Uterus (tissue), 4 donors: ENCODE data around the gene ZC3HAV1L. TPM values are rescaled to one million over a fixed set of nuclear protein-coding genes. Genes with fewer than 3 reads are reported as not detected.
"Not testable (repeated sequence)": the region's sequence is repeated elsewhere in the genome, so short reads cannot be mapped to it uniquely, and the experiment has no call there.

Experiments used
- DNase-seq, 2 donors: peaks; one replicate each; pipeline ENCODE4 v3.0.0-alpha.2; 2019 to 2020
- H3K27ac ChIP-seq, 2 donors: fragments of 200-600 bp; sonication (generic); 1 replicate in 1 of 2; 2 replicates in 1 of 2; pipeline ENCODE4 v1.5.1; 2016 to 2018
- H3K27me3 ChIP-seq, 2 donors: fragments of 200-600 bp; sonication (generic); one replicate each; pipeline ENCODE4 v1.5.1; 2018 to 2019; ENCODE audit warnings: control low read depth in 1 of 2
- H3K36me3 ChIP-seq, 2 donors: fragments of 200-600 bp; sonication (generic); one replicate each; pipeline ENCODE4 v1.5.1; 2019; ENCODE audit warnings: control low read depth in 1 of 2
- H3K4me1 ChIP-seq, 2 donors: fragments of 200-600 bp; sonication (generic); one replicate each; pipeline ENCODE4 v1.5.1; 2018 to 2019; ENCODE audit warnings: control low read depth in 1 of 2
- H3K4me3 ChIP-seq, 2 donors: fragments of 200-600 bp; sonication (generic); 1 replicate in 1 of 2; 2 replicates in 1 of 2; pipeline ENCODE4 v1.5.1; 2018 to 2019; ENCODE audit warnings: mild to moderate bottlenecking in 1 of 2
- H3K9me3 ChIP-seq, 2 donors: fragments of 200-600 bp; sonication (generic); one replicate each; pipeline ENCODE4 v1.5.1; 2019; ENCODE audit warnings: control low read depth in 1 of 2
- POLR2A ChIP-seq, 2 donors: fragments of 450-650 bp; IDR thresholded peaks; one replicate each; pipeline ENCODE4 v1.6.1; 2016; ENCODE audit warnings: antibody characterized with exemption in 2 of 2, mild to moderate bottlenecking in 1 of 2, moderate library complexity in 1 of 2
- intact Hi-C: fragments of 100-400 bp; cut with DNase I; formaldehyde crosslinking; loops from one replicate; pipeline ENCODE4 v1.15.1; 2023; ENCODE audit warnings: low total_unique reads
- total RNA-seq, 4 donors: library from RNA; depleted of rRNA in 3 of 4; stranded (reverse); fragments of >200 nt in 3 of 4; gene quantifications; one replicate each; pipeline versions ENCODE4 v1.1.0 to v1.2.4, GENCODE V29; 2014 to 2023
- TF ChIP-seq, protein P1 (sequence below), 4 experiments: fragments of 200-600 bp in 2 of 4; fragments of 450-650 bp in 2 of 4; sonication (generic) in 2 of 4; IDR thresholded peaks; one replicate each; pipeline ENCODE4 v1.5.1; 2016 to 2019; ENCODE audit warnings: antibody characterized with exemption in 4 of 4, mild to moderate bottlenecking in 2 of 4, moderate library complexity in 1 of 4
- donor health status: DM: yes; HTN: yes; CAD: no.

The ZC3HAV1L gene
- total RNA-seq, 4 donors from 2014 or later: 10.0 to 73.0 (median 31.9) TPM

DNA sequence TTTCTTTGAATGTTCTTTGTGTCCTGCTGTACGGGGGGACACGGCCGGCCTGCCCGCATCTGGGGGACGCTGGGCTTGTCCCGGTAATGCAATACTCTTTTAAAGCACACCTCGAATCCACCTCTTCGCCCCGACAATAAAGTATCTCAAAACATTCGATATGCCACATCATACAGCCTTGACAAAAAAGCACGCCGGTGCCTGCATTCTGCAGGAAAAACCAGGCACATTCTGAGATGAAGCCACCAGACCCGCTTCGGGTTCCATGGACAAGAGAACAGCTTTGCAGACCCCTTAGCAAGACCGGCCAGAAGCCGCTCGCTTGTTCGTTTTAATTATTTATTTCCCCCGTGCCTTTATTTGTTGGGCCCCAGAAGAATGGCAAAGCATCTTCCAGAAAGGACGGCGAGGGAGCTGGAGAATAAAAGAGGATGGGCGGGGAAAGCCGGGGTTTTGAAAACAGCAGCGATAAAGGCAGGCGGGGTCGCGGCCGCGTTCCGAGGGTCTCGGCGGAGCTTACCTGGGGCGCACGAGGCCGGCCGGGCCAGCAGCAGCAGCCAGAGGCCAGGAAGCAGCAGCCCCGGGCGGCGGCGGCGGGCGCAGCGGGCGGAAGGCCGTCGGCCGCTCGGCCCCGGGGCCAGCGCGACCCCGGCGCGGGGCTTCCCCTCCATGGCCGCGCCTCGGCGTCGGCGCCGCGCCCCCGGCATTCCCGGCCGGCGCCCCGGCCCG, 55.1 kb downstream of the ZC3HAV1L start:
- peak overlapping the region; percentile 45 to 47 for H3K27ac ChIP-seq
- TF ChIP-seq, protein P1, sequence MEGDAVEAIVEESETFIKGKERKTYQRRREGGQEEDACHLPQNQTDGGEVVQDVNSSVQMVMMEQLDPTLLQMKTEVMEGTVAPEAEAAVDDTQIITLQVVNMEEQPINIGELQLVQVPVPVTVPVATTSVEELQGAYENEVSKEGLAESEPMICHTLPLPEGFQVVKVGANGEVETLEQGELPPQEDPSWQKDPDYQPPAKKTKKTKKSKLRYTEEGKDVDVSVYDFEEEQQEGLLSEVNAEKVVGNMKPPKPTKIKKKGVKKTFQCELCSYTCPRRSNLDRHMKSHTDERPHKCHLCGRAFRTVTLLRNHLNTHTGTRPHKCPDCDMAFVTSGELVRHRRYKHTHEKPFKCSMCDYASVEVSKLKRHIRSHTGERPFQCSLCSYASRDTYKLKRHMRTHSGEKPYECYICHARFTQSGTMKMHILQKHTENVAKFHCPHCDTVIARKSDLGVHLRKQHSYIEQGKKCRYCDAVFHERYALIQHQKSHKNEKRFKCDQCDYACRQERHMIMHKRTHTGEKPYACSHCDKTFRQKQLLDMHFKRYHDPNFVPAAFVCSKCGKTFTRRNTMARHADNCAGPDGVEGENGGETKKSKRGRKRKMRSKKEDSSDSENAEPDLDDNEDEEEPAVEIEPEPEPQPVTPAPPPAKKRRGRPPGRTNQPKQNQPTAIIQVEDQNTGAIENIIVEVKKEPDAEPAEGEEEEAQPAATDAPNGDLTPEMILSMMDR (IDR thresholded peaks at IDR 0.05): no peak
- no peak for TF ChIP-seq POLR2A (IDR thresholded peaks at IDR 0.05)
- intact Hi-C loops: no loop called here
- no peaks in the 10 kb centered on the region for H3K36me3 ChIP-seq
- peak overlapping the region; percentile 54 to 62 for H3K4me3 ChIP-seq
- H3K27me3 ChIP-seq: no peaks in the 10 kb centered on the region
- H3K9me3 ChIP-seq: no peaks in the 10 kb centered on the region
- H3K4me1 ChIP-seq: no peaks in the 10 kb centered on the region
- DNase-seq: no peak

DNA sequence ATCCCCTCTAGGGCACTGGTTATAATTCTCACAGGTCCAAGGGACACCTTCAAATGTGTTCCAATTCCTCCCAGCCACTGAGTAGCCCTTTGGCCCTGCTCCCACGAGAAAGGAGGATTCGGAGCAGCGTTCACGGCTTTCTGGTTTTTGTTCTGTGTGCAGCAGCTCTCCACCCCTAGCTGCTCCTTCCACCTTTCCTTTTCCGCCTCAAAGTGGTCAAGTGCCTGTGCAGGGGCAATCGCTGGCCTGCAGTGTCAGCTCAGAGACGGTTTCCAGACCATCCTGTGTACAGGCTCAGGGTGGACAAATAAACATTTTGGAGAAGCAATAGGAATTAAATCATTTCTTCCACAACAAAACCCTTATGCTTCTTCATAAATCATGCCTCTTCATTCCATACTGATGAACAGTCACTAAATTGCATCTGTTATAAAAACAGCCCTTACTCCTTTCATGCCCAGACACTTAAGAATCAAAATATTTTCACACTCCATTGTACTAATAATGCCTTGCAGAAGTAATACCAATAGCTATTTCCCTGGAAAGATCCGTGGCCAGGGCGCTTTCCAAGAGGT, 55.8 kb downstream of the ZC3HAV1L start:
- intact Hi-C loops: no loop called here
- Histone ChIP-seq H3K4me1 (no peaks in the 10 kb centered on the region), H3K27ac (peak overlapping the region in 1 of 2 donors; percentile 47), H3K9me3 (no peaks in the 10 kb centered on the region), H3K27me3 (no peaks in the 10 kb centered on the region), H3K36me3 (no peaks in the 10 kb centered on the region), H3K4me3 (peak overlapping the region; percentile 54 to 62)
- TF ChIP-seq, protein P1 (IDR thresholded peaks at IDR 0.05): no peak
- no peak for TF ChIP-seq POLR2A (IDR thresholded peaks at IDR 0.05)
- no peak for DNase-seq

DNA sequence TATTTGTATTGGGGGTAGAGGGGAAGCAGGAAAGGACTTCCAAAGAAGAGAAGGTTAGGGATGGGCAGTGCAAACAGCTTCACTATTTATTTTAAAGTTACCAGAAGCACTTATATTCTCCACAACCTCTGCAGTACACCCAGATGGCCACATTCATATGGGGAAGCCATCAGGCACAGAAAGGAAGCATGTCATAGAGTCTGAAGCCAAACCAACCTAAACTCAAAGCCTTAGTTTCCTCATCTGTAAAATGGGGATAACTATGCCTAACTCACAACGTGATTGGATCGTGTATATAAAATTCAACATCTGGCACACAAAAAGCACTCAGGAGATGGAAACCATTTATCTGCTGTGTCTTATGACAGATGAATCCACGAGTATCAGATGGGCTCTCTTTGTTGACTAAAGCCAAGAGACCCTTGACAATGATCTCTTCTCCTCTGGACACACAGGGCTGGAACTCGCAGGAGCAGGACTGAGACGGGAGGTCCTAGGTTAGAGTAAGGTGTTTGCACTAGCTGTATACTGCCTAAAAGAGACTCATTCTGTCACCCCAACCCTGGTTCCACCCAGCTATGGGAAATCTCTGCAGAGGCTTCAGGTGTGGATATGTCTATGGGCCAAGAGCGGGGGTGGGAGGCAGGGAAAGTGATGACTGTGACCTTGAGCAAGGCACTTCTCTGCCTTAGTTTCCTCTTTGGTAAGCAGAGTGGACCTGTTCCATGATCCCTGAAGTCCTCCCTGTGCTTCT, 56.4 kb downstream of the ZC3HAV1L start:
- Histone ChIP-seq H3K27me3 (no peaks in the 10 kb centered on the region), H3K4me1 (no peaks in the 10 kb centered on the region), H3K27ac (no peak overlapping the region), H3K9me3 (no peaks in the 10 kb centered on the region), H3K36me3 (no peaks in the 10 kb centered on the region), H3K4me3 (no peak overlapping the region)
- no peak for DNase-seq
- intact Hi-C loops: no loop called here
- TF ChIP-seq POLR2A (IDR thresholded peaks at IDR 0.05): no peak
- TF ChIP-seq, protein P1 (IDR thresholded peaks at IDR 0.05): no peak

DNA sequence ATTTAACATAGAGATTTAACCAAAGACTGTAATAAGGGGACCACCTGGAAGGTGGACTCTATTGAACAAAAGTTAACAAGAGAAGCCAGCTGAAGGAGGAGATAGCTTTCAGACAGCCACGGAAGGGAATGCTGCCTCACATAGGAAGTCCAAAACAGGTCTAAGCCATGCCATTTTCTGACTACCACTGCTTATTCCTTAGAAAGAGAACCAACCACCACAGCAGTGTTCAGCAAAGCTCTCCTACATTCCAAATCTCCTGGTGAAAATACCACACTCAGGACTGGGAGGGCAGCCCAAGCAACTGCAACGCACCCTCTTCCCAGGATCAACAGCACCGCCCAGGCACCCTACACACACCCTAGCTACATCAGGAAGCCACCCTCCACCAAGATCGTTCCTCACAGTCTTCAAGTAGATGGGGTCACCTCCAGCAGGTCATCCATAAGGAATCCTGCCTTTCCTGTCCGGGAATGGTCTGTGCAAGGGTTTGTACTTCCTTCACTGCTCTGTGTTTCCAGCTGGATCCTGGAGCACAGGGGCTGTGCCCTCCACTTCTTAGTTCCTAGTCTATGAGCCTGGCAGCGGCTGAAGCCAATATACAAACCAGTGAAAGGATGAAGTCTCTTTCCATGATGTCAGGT, 57.2 kb downstream of the ZC3HAV1L start:
- intact Hi-C loops: no loop called here
- Histone ChIP-seq H3K36me3 (no peaks in the 10 kb centered on the region), H3K4me1 (no peaks in the 10 kb centered on the region), H3K27ac (no peak overlapping the region), H3K27me3 (no peaks in the 10 kb centered on the region), H3K4me3 (no peak overlapping the region), H3K9me3 (no peaks in the 10 kb centered on the region)
- TF ChIP-seq POLR2A (IDR thresholded peaks at IDR 0.05): no peak
- TF ChIP-seq, protein P1 (IDR thresholded peaks at IDR 0.05): no peak
- no peak for DNase-seq

DNA sequence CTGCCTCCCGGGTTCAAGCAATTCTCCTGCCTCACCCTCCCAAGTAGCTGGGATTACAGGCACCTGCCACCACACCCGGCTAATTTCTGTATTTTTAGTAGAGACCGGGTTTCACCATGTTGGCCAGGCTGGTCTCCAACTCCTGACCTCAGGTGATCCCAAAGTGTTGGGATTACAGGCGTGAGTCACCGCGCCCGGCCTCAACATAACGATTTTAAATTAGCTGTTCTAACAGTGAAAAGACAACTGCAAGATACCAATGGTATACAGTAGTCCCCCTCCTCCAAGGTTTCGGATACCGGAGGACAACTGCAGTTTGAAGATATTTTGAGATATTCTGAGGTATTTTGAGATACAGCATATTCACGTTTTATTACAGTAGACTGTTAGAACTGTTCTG, 59.7 kb downstream of the ZC3HAV1L start:
- H3K27ac ChIP-seq, H3K36me3 ChIP-seq, intact Hi-C loops, DNase-seq, H3K27me3 ChIP-seq, H3K4me1 ChIP-seq, H3K4me3 ChIP-seq, H3K9me3 ChIP-seq: not testable (repeated sequence)

Other genes with a start within 250 kb of the ZC3HAV1L start
- gene TMEM213, start 238.0 kb downstream of the ZC3HAV1L start, total RNA-seq: under 1 TPM in 1 of 4 donors, not detected in 3; 0.35 TPM
- not detected for gene ATP6V0A4, start 237.8 kb downstream of the ZC3HAV1L start, total RNA-seq
- gene KIAA1549, start 54.7 kb downstream of the ZC3HAV1L start, total RNA-seq: 1 to 10 TPM; 1.2 to 8.6 (median 3.8) TPM
- 10 to 100 TPM; 14.1 to 39.7 (median 29.2) TPM for gene ZC3HAV1, start 73.7 kb upstream of the ZC3HAV1L start, total RNA-seq
- gene UBN2, start 195.2 kb upstream of the ZC3HAV1L start, total RNA-seq: 10 to 100 TPM in 3 of 4 donors, 1 to 10 TPM in 1; 3.6 to 40.5 (median 17.5) TPM